Stimulated activated naive CD8-positive, alpha-beta T cell treated with anti-CD3 and anti-CD28 coated beads, Interleukin-15, Interleukin-2, amounts not matched to agents 100 ng/mL and 50 ng/mL, for 24 hours (primary cell): ENCODE measurements around the gene CAB39.
A peak's percentile ranks its signal among the peaks of the same experiment; 100 is the strongest.

Experiments
- H3K27ac Mint-ChIP-seq: one replicate; pipeline ENCODE4 v1.8.0; 2021; ENCODE audit warnings: mild to moderate bottlenecking, mixed read lengths
- H3K27me3 Mint-ChIP-seq: one replicate; pipeline ENCODE4 v1.8.0; 2021; ENCODE audit warnings: mixed read lengths
- H3K36me3 Mint-ChIP-seq: one replicate; pipeline ENCODE4 v1.8.0; 2021; ENCODE audit warnings: low read depth, mixed read lengths
- H3K4me1 Mint-ChIP-seq: one replicate; pipeline ENCODE4 v1.8.0; 2021; ENCODE audit warnings: low read depth, mixed read lengths
- H3K4me3 Mint-ChIP-seq: one replicate; pipeline ENCODE4 v1.8.0; 2021; ENCODE audit warnings: mild to moderate bottlenecking, mixed read lengths
- H3K9me3 Mint-ChIP-seq: one replicate; pipeline ENCODE4 v1.8.0; 2021; ENCODE audit warnings: mixed read lengths

Gene CAB39

DNA sequence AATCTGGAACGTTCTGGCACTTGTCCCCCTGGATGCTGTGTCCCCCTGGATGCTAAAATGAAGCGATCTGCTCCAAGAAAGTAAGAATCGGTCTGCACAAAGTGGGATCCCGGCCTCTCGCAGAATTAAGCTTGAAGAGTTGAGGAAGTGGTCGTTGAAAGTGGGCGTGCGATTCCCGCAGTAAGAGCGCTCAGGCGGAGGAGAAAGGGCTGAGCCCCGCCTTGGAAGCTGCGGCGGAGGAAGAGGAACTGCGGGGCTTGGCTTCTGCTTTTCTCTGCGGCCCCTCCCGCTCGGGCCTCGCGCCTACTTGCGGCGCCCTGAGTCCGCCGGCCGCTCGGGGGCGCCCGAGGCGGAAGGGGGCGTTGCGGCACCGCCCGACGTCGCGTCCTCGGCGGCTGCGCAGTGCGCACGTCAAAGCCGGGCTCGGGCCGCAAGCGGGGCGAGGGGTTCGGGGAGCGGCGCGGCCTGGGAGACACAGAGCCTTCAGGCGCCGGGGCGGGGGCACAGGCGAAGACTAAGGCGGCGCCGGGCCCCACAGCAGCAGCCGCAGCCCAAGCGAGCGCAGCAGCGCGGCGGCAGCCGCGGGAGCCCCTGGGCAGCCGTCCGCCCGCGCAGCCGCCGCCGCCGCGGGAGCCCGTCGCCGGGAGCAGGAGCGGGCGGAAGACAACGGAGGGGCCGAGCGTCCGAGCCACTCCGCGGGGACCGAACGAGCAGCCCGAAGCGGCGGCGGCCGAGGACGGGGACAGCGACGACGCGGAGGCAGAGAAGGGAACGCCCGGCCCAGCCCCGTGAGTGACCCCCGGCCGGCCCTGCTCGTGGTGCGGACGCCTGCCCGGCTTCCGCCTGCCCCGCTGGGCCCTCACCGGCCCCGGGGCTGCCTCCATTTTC, at the start of gene CAB39:
Gene CAB39, plus strand, starts transcription at position 400 of the 888 bp plus-strand sequence. CDS start 47,160 bp downstream, outside the sequence.
- Mint-ChIP-seq H3K9me3 (no peaks in the 10 kb centered on the region), H3K27ac (peak within 1 kb of the TSS; percentile 91), H3K4me3 (peak within 1 kb of the TSS; percentile 93), H3K27me3 (no peaks in the 10 kb centered on the region), H3K36me3 (peaks cover 21% of the 10 kb centered on the region), H3K4me1 (peaks cover 44% of the 10 kb centered on the region)

DNA sequence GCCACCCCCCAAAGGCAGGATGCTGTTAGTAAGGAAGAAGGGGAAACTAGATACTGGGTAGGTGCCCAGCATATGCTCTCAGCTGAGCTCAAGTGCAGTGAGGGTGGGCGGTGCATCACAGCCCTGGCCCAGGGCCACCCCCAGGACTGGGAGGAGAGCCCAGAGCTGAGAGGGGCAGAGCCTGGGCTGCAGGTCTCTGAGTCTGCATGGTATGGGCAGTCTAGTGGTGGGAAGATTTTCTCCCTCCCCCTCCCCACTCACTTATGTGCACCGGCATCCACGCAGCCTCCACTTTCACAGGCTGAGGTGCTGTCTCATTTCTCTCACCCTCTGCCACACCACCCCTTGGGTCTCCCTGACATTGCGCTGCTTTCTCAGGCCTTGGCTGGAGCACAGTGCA, 48.5 kb upstream of the CAB39 start:
- Mint-ChIP-seq H3K27me3 (no peaks in the 10 kb centered on the region), H3K4me3 (no peak overlapping the region), H3K4me1 (peaks cover 98% of the 10 kb centered on the region), H3K36me3 (no peaks in the 10 kb centered on the region), H3K27ac (peak overlapping the region; percentile 84), H3K9me3 (no peaks in the 10 kb centered on the region)

DNA sequence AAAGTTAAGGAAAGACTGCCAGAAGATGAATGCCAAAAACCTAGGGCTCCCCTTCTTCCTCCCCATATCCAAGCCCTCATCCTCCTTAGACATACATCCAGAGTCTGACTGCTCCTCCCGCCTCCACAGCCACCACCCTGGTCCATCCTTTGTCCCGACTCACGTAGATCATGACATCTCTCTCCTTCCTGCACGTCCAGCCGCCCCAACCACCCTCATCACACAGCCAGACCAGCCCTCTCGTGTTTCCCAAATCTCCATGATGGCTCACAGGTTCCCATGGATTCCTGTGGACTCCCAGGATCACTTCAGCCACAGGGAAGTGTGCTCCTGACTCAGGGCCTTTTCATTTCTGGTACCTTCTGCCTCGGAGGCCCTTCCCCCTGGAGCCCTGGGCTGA, 47.8 kb upstream of the CAB39 start:
- peak overlapping the region; percentile 38 for H3K4me3 Mint-ChIP-seq

DNA sequence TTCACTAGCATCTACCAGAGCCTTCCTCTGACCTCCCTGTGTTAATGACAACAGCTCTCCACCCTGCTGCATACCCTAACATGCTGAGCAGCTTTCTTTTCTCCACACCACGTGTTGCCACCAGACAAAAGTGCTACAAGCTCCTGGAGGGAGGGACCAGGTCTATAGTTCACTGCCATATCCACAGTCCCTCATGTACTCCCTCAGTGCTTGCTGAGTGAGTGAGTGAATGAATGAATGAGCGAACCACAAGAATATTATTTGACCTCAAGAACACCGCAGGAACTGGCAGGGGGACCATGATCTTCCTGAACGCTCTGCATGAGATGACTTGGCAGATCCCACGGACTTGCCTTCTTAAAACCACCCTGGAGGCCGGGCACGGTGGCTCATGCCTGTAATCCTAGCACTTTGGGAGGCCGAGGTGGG, 47.4 kb upstream of the CAB39 start:
- peaks cover 98% of the 10 kb centered on the region for H3K4me1 Mint-ChIP-seq
- no peaks in the 10 kb centered on the region for H3K27me3 Mint-ChIP-seq
- H3K36me3 Mint-ChIP-seq, result no peaks in the 10 kb centered on the region
- H3K4me3 Mint-ChIP-seq, result peak overlapping the region; percentile 38
- no peaks in the 10 kb centered on the region for H3K9me3 Mint-ChIP-seq
- H3K27ac Mint-ChIP-seq, result peak overlapping the region; percentile 88

More for the DNA sequence above, 47.8 kb upstream of the CAB39 start:
- Mint-ChIP-seq H3K9me3 (no peaks in the 10 kb centered on the region), H3K27me3 (no peaks in the 10 kb centered on the region), H3K36me3 (no peaks in the 10 kb centered on the region), H3K27ac (peak overlapping the region; percentile 88), H3K4me1 (peaks cover 98% of the 10 kb centered on the region)

DNA sequence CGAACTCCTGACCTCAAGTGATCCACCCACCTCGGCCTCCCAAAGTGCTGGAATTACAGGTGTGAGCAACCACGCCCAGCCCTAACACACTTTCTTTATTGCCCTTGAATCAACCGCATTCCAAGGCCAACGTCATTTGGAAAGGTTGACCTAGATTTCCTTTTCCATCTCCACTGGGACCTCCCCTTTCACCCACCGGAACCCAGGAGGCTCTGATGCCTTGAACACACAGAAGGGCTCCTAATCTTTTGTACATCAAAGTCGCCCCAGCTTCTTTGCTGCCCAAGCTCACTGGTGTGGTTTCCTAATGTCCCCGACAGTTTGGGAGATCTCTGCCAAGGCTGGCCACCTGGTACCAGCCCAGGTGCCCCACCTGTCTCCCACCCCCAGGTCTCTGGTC, 46.2 kb upstream of the CAB39 start:
- H3K27ac Mint-ChIP-seq, result peak overlapping the region; percentile 70
- H3K4me3 Mint-ChIP-seq, result no peak overlapping the region
- H3K9me3 Mint-ChIP-seq, result no peaks in the 10 kb centered on the region
- H3K36me3 Mint-ChIP-seq, result no peaks in the 10 kb centered on the region
- no peaks in the 10 kb centered on the region for H3K27me3 Mint-ChIP-seq
- H3K4me1 Mint-ChIP-seq, result peaks cover 98% of the 10 kb centered on the region

DNA sequence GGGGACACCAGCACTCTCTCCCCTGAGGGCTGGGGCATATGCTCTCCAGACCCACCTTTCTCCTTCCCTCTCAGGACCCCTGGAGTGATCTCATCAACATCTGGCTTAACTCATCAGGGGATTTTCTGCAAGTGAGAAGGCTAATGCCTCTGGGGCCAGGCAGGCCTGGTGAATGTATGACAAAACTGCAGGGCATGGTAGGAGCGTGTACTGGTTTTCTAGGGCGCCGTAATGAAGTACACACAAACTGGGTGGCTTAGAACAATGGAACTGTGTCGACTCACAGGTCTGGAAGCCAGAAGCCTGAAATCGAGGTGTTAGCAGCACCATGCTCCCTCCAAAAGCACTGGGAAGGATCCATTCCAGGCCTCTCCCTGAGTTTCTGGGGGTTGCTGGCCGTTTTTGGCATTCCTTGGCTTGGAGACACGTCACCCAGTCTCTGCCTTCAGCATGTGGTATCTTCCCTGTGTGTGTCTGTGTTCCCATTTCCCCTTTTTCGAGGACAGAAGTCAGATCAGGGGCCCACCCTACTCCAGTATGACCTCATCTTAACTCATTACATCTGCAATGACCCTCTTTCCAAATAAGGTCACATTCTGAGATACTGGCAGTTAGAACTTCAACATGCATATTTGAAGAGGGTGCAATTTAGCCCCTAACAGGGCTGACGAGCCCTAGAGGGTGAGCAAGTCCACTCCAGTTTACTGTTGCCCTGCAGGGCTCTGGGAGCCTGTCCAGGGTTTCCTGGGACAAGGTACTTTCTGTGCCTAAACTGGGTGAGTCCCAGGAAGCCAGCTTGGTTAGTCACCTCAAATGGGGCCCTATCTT, 45.5 kb upstream of the CAB39 start:
- Mint-ChIP-seq H3K4me1 (peaks cover 93% of the 10 kb centered on the region), H3K9me3 (no peaks in the 10 kb centered on the region), H3K36me3 (no peaks in the 10 kb centered on the region), H3K4me3 (peak overlapping the region; percentile 4), H3K27me3 (no peaks in the 10 kb centered on the region), H3K27ac (peak overlapping the region; percentile 70)

DNA sequence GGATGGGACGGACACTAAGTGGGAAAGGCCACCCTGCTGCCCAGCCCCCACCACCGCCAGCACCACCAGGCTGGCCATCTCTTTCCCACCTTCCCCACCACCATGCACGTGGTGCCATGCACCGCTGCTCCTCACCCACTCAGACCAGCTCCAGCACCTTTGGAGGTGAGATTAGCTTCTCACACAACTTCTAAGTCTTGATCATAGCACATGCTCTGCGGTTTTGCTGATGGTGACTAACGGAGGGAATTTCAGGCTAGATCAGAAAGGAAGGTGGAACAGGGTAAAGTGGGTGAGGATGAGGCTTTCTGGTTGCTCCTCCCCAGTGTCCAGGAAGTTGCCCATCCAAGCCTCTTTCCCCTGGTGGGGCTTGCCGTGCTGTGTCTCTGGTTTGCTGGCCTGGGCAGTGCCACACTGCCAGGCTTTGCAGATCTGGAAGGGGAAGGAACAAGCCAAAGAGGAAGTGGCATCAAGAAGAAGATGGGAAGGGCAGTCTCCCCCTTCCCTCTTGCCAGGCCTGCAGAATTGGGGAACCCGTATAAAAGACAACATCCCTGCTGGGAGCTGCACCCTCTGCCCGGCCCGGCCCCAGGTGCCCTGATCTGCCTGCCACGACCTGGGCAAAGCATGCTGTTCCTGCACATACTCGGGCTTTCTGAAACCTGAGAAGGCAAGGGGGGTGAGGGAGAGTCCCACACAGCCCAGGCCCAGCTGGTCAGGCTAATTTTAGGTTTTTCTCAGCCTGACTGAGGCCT, 44.3 kb upstream of the CAB39 start:
- no peaks in the 10 kb centered on the region for H3K9me3 Mint-ChIP-seq
- peak overlapping the region; percentile 54 for H3K4me3 Mint-ChIP-seq
- H3K36me3 Mint-ChIP-seq, result no peaks in the 10 kb centered on the region
- H3K4me1 Mint-ChIP-seq, result peaks cover 80% of the 10 kb centered on the region
- no peaks in the 10 kb centered on the region for H3K27me3 Mint-ChIP-seq
- peak overlapping the region; percentile 95 for H3K27ac Mint-ChIP-seq

DNA sequence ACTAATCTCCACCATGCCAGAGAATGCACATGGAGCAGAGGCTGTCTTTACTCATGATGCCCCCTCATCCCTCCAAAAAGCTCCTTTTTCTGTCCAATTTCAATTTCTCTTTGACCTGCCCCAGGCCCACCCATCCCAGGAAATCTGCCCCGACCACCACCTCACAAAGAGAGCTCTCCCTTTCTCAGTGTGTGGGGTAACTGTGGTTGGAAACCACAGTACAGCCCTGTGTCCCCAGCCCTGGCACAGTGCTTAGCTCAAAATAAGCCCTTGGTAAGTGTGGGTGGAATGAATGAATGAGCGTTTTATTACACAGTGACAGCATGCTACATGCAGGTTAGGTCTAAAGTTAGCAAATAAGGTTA, 43.7 kb upstream of the CAB39 start:
- Mint-ChIP-seq H3K4me3 (peak overlapping the region; percentile 54), H3K36me3 (no peaks in the 10 kb centered on the region), H3K27me3 (no peaks in the 10 kb centered on the region), H3K27ac (peak overlapping the region; percentile 95), H3K9me3 (no peaks in the 10 kb centered on the region), H3K4me1 (peaks cover 75% of the 10 kb centered on the region)

DNA sequence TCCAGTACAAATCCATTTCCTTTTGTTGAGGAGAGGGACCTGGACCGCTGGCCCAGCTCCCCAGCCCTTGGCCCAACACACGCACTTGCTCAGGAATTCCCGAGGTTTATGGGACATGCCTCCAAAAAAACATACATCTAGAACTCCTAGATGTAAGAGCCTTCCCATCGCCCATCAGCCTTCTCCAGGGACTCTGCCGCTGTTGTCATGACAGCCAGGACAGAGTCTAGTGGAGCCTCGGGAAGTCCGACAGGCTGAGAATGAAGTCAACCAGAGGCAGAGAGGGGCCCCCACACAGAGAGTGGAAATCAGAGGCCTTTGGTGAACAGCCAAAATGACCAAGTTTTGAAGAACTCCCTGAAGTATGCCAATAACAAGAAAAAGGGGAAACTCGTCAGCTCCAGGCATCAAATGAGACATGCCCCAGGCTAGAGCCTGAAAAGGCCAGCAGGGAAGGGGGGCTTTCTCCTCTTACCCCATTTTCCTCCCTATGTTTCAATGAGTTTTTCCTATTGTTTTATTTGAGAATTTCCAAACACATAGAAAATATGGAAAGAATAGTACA, 43.2 kb upstream of the CAB39 start:
- Mint-ChIP-seq H3K27me3 (no peaks in the 10 kb centered on the region), H3K36me3 (no peaks in the 10 kb centered on the region), H3K27ac (peak overlapping the region; percentile 95), H3K4me3 (no peak overlapping the region), H3K4me1 (peaks cover 69% of the 10 kb centered on the region), H3K9me3 (no peaks in the 10 kb centered on the region)

DNA sequence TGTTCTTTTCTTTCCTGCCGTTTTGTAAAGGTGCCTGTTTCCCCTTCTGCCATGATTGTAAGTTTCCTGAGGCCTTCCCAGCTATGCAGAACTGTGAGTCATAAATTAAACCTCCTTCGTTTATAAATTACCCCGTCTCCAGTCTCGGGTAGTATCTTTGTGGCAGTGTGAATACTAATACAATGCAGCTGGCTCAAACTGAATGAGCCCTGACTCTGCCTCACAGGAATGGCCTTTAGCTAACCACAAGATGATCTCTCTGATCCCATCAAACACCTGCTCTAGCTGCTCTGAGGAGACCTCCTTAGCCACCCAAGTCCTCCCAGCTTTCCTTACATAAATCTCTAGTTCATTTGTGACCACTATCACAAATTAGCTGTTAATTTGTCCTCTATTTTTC, 41.5 kb upstream of the CAB39 start:
- Mint-ChIP-seq H3K4me3 (no peak overlapping the region), H3K27ac (no peak overlapping the region), H3K36me3 (no peaks in the 10 kb centered on the region), H3K4me1 (peaks cover 55% of the 10 kb centered on the region), H3K9me3 (no peaks in the 10 kb centered on the region), H3K27me3 (no peaks in the 10 kb centered on the region)

DNA sequence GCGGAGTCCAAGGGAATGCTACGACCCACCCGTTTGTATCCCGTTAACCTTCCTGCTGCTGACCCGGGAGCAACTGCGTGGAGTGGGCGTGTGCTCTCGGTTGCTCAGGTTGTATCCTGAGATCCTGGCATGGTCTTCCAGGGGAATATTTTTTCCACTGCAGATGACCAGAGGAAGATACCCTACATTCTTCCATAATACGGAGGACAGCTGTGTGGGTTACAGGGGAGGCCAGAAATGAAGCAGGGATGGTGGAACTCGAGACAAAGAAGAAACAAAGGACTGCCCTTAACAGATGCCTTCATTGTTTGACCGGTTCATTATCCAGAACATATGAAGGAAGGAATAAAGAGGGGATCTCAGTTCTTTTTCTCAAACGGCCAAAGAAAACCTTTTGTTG, 39.8 kb upstream of the CAB39 start:
- Mint-ChIP-seq H3K27ac (no peak overlapping the region), H3K4me3 (no peak overlapping the region), H3K4me1 (peaks cover 43% of the 10 kb centered on the region), H3K27me3 (no peaks in the 10 kb centered on the region), H3K9me3 (peaks cover 3% of the 10 kb centered on the region), H3K36me3 (peaks cover 3% of the 10 kb centered on the region)

DNA sequence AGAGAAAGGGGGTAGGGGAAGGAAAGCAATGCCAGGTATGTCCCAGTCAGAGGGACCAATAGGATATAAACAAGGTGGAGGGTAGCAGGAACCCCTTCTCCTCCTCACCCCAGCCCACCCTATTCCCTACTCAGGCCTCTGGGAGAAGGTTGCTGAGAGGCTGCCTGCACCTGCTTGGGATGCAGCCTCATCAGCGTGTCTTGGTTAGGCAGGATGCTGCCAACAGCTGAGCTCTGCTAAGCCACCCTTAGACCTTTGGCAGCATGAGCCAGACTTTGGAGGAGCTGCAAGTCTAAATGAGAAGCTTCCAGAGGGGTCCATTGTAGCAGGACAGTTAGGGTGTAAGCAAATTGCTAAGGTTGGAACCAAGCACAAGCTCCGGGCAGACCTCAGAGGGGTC, 38.2 kb upstream of the CAB39 start:
- Mint-ChIP-seq H3K4me1 (peaks cover 37% of the 10 kb centered on the region), H3K4me3 (no peak overlapping the region), H3K9me3 (peaks cover 3% of the 10 kb centered on the region), H3K27me3 (no peaks in the 10 kb centered on the region), H3K36me3 (peaks cover 9% of the 10 kb centered on the region), H3K27ac (no peak overlapping the region)

DNA sequence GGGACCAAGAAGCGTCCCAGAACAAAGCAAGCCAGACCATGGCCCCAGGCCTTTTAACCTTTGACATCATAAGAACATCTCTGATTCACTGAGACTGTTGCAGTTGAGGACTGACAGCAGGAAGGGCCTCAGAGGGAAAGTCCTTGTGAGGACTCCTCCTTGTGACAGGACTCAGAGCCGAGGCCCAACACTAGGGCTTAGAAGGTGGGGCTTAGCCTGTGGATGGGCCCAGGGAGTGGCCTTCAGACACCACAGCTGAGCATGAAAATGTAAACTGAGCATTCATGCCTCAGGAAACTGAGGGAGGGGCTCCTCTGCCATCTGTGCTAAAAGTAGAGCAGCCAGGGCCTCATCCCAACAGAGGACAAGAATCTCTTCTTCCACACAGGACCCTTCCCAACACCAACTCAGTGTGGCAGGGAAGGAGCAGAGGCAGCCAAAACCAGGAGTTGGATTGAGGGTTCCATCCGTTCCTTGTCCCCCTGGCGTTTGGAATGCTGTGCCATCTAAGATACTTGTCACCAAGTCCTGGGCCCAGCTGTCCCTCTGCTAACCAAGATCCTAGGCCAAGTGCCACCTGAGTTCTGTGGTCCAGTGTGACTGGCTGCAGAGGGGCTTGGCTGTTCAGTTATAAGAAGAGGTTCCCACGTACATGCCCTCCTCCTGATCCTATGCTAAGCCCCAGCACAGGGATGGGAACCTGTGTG, 37.5 kb upstream of the CAB39 start:
- H3K4me1 Mint-ChIP-seq, result peaks cover 30% of the 10 kb centered on the region
- peaks cover 3% of the 10 kb centered on the region for H3K9me3 Mint-ChIP-seq
- H3K4me3 Mint-ChIP-seq, result no peak overlapping the region
- H3K36me3 Mint-ChIP-seq, result peaks cover 9% of the 10 kb centered on the region
- H3K27ac Mint-ChIP-seq, result no peak overlapping the region
- no peaks in the 10 kb centered on the region for H3K27me3 Mint-ChIP-seq

DNA sequence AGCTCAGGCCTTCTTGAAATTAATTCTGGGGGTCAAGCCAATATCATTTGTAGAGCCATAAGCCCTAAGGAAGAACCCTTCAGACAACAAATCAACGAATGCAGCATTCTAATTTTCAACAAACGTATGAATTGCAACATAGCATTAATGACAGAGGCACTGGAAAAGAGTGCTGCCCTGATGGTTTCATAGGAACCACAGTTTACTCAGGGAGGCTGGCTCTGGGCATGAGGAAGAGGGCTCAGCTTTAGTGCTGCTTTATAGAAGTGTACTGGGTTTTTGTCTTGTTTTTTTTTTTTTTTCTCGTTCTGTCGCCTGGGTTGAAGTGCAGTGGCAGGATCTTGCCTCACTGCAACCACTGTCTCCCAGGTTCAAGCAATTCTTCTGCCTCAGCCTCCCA, 36.1 kb upstream of the CAB39 start:
- peaks cover 3% of the 10 kb centered on the region for H3K9me3 Mint-ChIP-seq
- H3K27ac Mint-ChIP-seq, result no peak overlapping the region

More for the DNA sequence above, 36.1 kb upstream of the CAB39 start:
- no peaks in the 10 kb centered on the region for H3K27me3 Mint-ChIP-seq
- peaks cover 26% of the 10 kb centered on the region for H3K4me1 Mint-ChIP-seq
- no peak overlapping the region for H3K4me3 Mint-ChIP-seq
- peaks cover 9% of the 10 kb centered on the region for H3K36me3 Mint-ChIP-seq
